Esophagus squamous epithelium (tissue), 5 donors: ENCODE results near the gene C5AR2. TPM values are rescaled to one million over a fixed set of nuclear protein-coding genes. Genes with fewer than 3 reads are reported as not detected.
A peak's percentile ranks its signal among the peaks of the same experiment; 100 is the strongest.
"Not testable (repeated sequence)": the region's sequence is repeated elsewhere in the genome, so short reads cannot be mapped to it uniquely, and the experiment has no call there.

Experiments
- DNase-seq: peaks from one replicate; lab custom pipeline; 2025; lab: John Stamatoyannopoulos, UW
- H3K27ac ChIP-seq, 4 donors: fragments of 200-600 bp; sonication (generic); one replicate each; pipeline ENCODE4 v1.5.1; 2016 to 2019; ENCODE audit warnings: mild to moderate bottlenecking in 1 of 4
- H3K27me3 ChIP-seq, 4 donors: fragments of 200-600 bp; sonication (generic); 1 replicate in 3 of 4; 2 replicates in 1 of 4; pipeline versions ENCODE4 v1.5.1 to v1.6.0; 2017 to 2021; ENCODE audit warnings: antibody characterized with exemption in 1 of 4
- H3K36me3 ChIP-seq, 3 donors: fragments of 200-600 bp; sonication (generic); one replicate each; pipeline ENCODE4 v1.5.1; 2016 to 2019
- H3K4me1 ChIP-seq, 3 donors: fragments of 200-600 bp; sonication (generic); one replicate each; pipeline ENCODE4 v1.5.1; 2017 to 2019
- H3K4me3 ChIP-seq, 4 donors: fragments of 200-600 bp; sonication (generic); 1 replicate in 3 of 4; 2 replicates in 1 of 4; pipeline ENCODE4 v1.5.1; 2016 to 2019; ENCODE audit warnings: mild to moderate bottlenecking in 2 of 4, moderate library complexity in 1 of 4
- H3K9me3 ChIP-seq, 3 donors: fragments of 200-600 bp; sonication (generic); one replicate each; pipeline ENCODE4 v1.5.1; 2016 to 2019
- POLR2A ChIP-seq, 4 donors: fragments of 450-650 bp; IDR thresholded peaks; one replicate each; pipeline ENCODE4 v1.6.1; 2017; ENCODE audit warnings: antibody characterized with exemption in 4 of 4, mild to moderate bottlenecking in 4 of 4, moderate library complexity in 3 of 4
- WGBS, 2 donors: methylation state at CpG; one replicate each; pipeline ENCODE4 v1.1.5; 2018; 5-methylcytosine and 5-hydroxymethylcytosine counted together
- intact Hi-C: fragments of 100-400 bp; cut with DNase I; formaldehyde crosslinking; loops from one replicate; pipeline ENCODE4 v1.15.0; 2022
- total RNA-seq, 4 donors: library from RNA; depleted of rRNA; stranded (reverse); fragments of >200 nt; gene quantifications; one replicate each; pipeline ENCODE4 v1.1.0, GENCODE V29; 2016
- TF ChIP-seq, protein P1 (sequence below), 6 experiments: fragments of 450-650 bp in 4 of 6; fragments of 200-600 bp in 2 of 6; sonication (generic) in 2 of 6; IDR thresholded peaks; one replicate each; pipeline ENCODE4 v1.5.1; 2016 to 2019; ENCODE audit warnings: antibody characterized with exemption in 6 of 6, mild to moderate bottlenecking in 4 of 6, moderate library complexity in 4 of 6
- donor health status: DM: yes; HTN: yes; CAD: no.

Gene C5AR2
- total RNA-seq, 4 donors from 2014 or later, result 0.21 to 1.3 (median 0.63) TPM

- Histone ChIP-seq H3K27me3 (peaks cover 0 to 5% (median 0%) of the 10 kb centered on the region in 4 donors), H3K27ac (peak overlapping the region in 3 of 4 donors; percentile 16 to 79 (median 61)), H3K4me3 (no peak overlapping the region), H3K4me1 (peaks cover 0 to 27% (median 0%) of the 10 kb centered on the region in 3 donors), H3K36me3 (no peaks in the 10 kb centered on the region), H3K9me3 (no peaks in the 10 kb centered on the region)
- no peak for TF ChIP-seq POLR2A (IDR thresholded peaks at IDR 0.05)
- TF ChIP-seq, protein P1, sequence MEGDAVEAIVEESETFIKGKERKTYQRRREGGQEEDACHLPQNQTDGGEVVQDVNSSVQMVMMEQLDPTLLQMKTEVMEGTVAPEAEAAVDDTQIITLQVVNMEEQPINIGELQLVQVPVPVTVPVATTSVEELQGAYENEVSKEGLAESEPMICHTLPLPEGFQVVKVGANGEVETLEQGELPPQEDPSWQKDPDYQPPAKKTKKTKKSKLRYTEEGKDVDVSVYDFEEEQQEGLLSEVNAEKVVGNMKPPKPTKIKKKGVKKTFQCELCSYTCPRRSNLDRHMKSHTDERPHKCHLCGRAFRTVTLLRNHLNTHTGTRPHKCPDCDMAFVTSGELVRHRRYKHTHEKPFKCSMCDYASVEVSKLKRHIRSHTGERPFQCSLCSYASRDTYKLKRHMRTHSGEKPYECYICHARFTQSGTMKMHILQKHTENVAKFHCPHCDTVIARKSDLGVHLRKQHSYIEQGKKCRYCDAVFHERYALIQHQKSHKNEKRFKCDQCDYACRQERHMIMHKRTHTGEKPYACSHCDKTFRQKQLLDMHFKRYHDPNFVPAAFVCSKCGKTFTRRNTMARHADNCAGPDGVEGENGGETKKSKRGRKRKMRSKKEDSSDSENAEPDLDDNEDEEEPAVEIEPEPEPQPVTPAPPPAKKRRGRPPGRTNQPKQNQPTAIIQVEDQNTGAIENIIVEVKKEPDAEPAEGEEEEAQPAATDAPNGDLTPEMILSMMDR (IDR thresholded peaks at IDR 0.05), result no peak
- DNase-seq, result no peak
- WGBS, 2 donors, result 76 to 82% methylated on average over 6 of the region's 6 CpGs
- intact Hi-C loops, result no loop called here
Measured at GRCh38 chr19:47331490-47331889, 485 bp upstream of the C5AR2 start.

DNA sequence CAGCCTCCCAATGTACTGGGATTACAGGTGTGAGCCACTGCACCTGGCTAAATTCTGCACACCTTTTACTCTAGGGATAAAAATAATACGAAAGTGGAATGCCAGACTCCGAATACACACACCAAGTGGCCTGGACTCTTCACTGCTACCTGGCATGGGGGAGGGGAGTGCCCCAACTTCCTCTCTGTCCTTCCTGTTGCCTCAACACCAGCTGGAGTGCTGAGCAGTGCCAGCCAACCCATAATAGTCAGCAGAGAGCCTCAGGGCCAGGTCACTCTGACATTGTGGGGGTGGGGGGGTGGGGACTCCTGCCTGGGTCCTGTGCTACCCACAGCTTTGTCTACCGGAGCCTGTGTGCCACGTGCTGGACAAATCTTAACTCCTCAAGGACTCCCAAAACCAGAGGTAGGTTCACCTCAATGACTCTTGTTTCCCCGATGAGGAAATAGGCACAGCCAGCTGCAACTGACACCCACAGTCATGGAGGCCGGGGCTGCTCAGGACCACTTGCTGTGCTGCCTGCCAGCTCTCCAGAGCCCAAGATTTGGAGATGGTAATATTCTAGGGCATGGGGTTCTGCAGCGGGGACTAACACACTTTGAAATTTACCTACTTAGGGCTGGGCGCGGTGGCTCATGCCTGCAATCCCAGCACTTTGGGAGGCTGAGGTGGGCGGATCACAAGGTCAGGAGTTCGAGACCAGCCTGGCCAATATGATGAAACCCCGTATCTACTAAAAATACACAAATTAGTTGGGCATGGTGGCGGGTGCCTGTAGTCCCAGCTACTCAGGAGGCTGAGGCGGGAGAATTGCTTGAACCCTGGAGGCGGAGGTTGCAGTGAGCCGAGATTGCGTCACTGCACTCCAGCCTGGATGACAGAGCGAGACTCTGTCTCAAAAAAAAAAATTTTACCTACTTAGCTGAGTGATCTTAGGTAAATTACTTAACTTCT lies 5.1 kb downstream of the C5AR2 start:
- Histone ChIP-seq H3K4me3 (peak overlapping the region in 1 of 4 donors; percentile 13), H3K4me1 (peaks cover 0 to 15% (median 0%) of the 10 kb centered on the region in 3 donors), H3K27ac (peak overlapping the region in 2 of 4 donors; percentile 11 to 61)
- DNase-seq, H3K27me3 ChIP-seq, intact Hi-C loops, H3K9me3 ChIP-seq, H3K36me3 ChIP-seq: not testable (repeated sequence)
- 74 to 75% methylated on average over 14 to 18 of the region's 18 CpGs for whole genome bisulfite sequencing, 2 donors

- Histone ChIP-seq H3K4me3 (no peak overlapping the region), H3K4me1 (peaks cover 0 to 12% (median 0%) of the 10 kb centered on the region in 3 donors), H3K27me3 (no peaks in the 10 kb centered on the region), H3K36me3 (no peaks in the 10 kb centered on the region), H3K9me3 (no peaks in the 10 kb centered on the region), H3K27ac (no peak overlapping the region)
- TF ChIP-seq, protein P1 (IDR thresholded peaks at IDR 0.05), result no peak
- no peak for TF ChIP-seq POLR2A (IDR thresholded peaks at IDR 0.05)
- 72 to 75% methylated on average over 10 of the region's 10 CpGs for WGBS, 2 donors
- intact Hi-C loops, result no loop called here
- no peak for DNase-seq
Measured at GRCh38 chr19:47339196-47339880, 7.4 kb downstream of the C5AR2 start.

DNA sequence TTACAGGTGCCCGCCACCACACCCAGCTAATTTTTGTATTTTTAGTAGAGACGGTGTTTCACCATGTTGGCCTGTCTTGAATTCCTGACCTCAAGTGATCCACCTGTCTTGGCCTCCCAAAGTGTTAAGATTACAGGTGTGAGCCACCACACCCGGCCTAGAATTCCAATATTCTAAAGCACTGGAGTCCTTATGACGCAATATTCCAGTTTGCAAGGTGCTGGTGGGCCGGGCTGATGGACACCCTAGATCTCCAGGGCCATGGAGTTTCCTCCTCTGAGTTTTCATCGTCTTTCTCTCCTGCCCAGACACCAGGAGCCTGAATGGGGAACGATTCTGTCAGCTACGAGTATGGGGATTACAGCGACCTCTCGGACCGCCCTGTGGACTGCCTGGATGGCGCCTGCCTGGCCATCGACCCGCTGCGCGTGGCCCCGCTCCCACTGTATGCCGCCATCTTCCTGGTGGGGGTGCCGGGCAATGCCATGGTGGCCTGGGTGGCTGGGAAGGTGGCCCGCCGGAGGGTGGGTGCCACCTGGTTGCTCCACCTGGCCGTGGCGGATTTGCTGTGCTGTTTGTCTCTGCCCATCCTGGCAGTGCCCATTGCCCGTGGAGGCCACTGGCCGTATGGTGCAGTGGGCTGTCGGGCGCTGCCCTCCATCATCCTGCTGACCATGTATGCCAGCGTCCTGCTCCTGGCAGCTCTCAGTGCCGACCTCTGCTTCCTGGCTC lies 8.7 kb downstream of the C5AR2 start:
- H3K9me3 ChIP-seq, result no peaks in the 10 kb centered on the region
- DNase-seq, result no peak
- H3K36me3 ChIP-seq, result no peaks in the 10 kb centered on the region
- no peak for TF ChIP-seq POLR2A (IDR thresholded peaks at IDR 0.05)
- TF ChIP-seq, protein P1 (IDR thresholded peaks at IDR 0.05), result no peak
- intact Hi-C loops, result no loop called here
- no peaks in the 10 kb centered on the region for H3K27me3 ChIP-seq
- H3K4me1 ChIP-seq, result peaks cover 0 to 8% (median 0%) of the 10 kb centered on the region in 3 donors
- no peak overlapping the region for H3K27ac ChIP-seq
- WGBS, 2 donors, result 74 to 97% methylated on average over 3 to 8 of the region's 29 CpGs
- H3K4me3 ChIP-seq, result no peak overlapping the region

DNA sequence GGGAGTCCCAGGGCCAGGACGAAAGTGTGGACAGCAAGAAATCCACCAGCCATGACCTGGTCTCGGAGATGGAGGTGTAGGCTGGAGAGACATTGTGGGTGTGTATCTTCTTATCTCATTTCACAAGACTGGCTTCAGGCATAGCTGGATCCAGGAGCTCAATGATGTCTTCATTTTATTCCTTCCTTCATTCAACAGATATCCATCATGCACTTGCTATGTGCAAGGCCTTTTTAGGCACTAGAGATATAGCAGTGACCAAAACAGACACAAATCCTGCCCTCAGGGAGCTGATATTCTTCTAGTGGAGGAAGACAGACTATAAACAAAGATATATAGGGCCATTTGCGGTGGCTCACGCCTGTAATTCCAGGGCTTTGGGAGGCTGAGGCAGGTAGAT lies 9.8 kb downstream of the C5AR2 start:
- no peak for DNase-seq
- Histone ChIP-seq H3K9me3 (no peaks in the 10 kb centered on the region), H3K4me1 (peaks cover 0 to under 1% (median 0%) of the 10 kb centered on the region in 3 donors), H3K27ac (no peak overlapping the region), H3K27me3 (no peaks in the 10 kb centered on the region), H3K36me3 (no peaks in the 10 kb centered on the region), H3K4me3 (no peak overlapping the region)
- WGBS, 2 donors, result 89 to 91% methylated on average over 3 to 4 of the region's 4 CpGs
- intact Hi-C loops, result no loop called here
- no peak for TF ChIP-seq POLR2A (IDR thresholded peaks at IDR 0.05)
- TF ChIP-seq, protein P1 (IDR thresholded peaks at IDR 0.05), result no peak
